Mononuclear cell (primary cell): ENCODE results near the gene ATRNL1. TPM values are rescaled to one million over a fixed set of nuclear protein-coding genes. Genes with fewer than 3 reads are reported as not detected.

ENCODE experiments used
- H3K27me3 ChIP-seq: 2 replicates; pipeline ENCODE4 v1.6.0; 2011; ENCODE audit warnings: low read length, control low read depth; ENCODE audit not compliant: insufficient read depth
- H3K4me1 ChIP-seq: 2 replicates; pipeline ENCODE4 v1.5.1; 2011; ENCODE audit warnings: mild to moderate bottlenecking, low read length, control low read depth; ENCODE audit not compliant: insufficient read depth
- H3K4me3 ChIP-seq: 2 replicates; pipeline ENCODE4 v1.5.1; 2011; ENCODE audit warnings: mild to moderate bottlenecking, low read length, moderate library complexity
- H3K9me3 ChIP-seq: 2 replicates; pipeline ENCODE4 v1.5.1; 2011; ENCODE audit warnings: low read depth, mild to moderate bottlenecking, control low read depth, low read length
- total RNA-seq: library from RNA; depleted of rRNA; stranded (reverse); fragments of >200 nt; gene quantifications from one replicate; pipeline ENCODE4 v1.2.3, GENCODE V29; 2012

The ATRNL1 gene
- total RNA-seq, 1 donor, result 0.21 TPM

- no peaks in the 10 kb centered on the region for H3K9me3 ChIP-seq
- H3K4me3 ChIP-seq, result no peak overlapping the region
- no peaks in the 10 kb centered on the region for H3K27me3 ChIP-seq
- H3K4me1 ChIP-seq, result no peaks in the 10 kb centered on the region
Measured at GRCh38 chr10:115850666-115851065, 757.5 kb downstream of the ATRNL1 start.

- Histone ChIP-seq H3K27me3 (no peaks in the 10 kb centered on the region), H3K4me3 (no peak overlapping the region), H3K4me1 (no peaks in the 10 kb centered on the region), H3K9me3 (no peaks in the 10 kb centered on the region)
Measured at GRCh38 chr10:115851695-115852094, 758.5 kb downstream of the ATRNL1 start.

DNA sequence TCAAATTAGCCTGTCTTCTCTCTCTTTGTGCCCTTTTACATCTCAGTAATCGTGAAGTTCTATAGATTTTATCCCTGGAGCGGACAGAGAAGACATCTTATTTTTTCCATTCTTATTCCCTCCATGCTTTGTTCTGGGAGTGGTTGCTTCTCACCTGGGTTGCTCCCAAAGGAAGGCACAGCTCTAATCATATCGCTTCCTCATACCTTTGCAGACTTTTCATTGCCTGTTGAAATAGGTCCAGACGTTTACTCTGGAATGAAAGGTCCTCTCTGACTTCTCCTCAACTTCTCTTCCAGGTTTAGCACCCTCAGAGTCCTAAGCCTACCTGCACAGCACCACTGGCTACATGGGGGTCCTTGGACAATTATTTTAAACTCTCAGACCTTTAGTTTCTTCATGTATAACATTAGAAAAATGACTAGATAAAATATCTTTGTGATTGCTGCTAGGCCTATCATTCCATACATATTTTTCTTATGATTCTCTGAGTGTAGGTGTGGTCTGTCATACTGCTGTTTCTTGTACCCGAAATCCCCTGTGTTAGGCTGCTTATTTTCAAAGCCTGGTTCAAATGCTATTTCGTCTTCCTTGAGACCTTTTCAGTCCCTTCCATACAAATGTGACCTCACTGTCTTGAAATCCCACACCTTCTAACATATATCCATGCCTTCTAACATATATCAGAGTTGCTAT, 761.7 kb downstream of the ATRNL1 start:
- Histone ChIP-seq H3K4me3 (no peak overlapping the region), H3K9me3 (no peaks in the 10 kb centered on the region)

DNA sequence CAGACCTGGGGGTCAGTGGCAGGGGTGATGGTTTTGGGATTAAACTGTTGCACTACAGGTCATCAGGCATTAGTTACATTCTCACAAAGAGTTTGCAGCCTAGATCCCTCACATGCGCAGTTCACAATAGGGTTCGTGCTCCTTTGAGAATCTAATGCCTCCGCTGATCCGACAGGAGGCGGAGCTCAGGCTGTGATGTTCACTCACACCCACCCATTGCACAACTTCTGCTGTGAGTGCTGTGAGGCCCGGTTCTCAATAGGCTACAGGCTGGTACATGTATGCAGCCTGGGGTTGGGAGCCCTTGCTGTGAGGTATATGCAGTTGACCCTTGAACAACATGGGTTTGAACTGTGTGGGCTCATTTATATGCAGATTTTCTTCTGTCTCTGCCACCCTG, 763.4 kb downstream of the ATRNL1 start:
- Histone ChIP-seq H3K4me1 (no peaks in the 10 kb centered on the region), H3K9me3 (no peaks in the 10 kb centered on the region), H3K4me3 (no peak overlapping the region), H3K27me3 (no peaks in the 10 kb centered on the region)

More for the DNA sequence above, 761.7 kb downstream of the ATRNL1 start:
- no peaks in the 10 kb centered on the region for H3K27me3 ChIP-seq
- H3K4me1 ChIP-seq, result no peaks in the 10 kb centered on the region

GRCh38 chr10:115857856-115858255, 764.7 kb downstream of the ATRNL1 start:
- H3K4me3 ChIP-seq, result no peak overlapping the region
- H3K27me3 ChIP-seq, result no peaks in the 10 kb centered on the region
- H3K4me1 ChIP-seq, result no peaks in the 10 kb centered on the region
- H3K9me3 ChIP-seq, result no peaks in the 10 kb centered on the region

- Histone ChIP-seq H3K4me1 (no peaks in the 10 kb centered on the region), H3K4me3 (no peak overlapping the region), H3K27me3 (no peaks in the 10 kb centered on the region), H3K9me3 (no peaks in the 10 kb centered on the region)
Measured at GRCh38 chr10:115860182-115861107, 767.3 kb downstream of the ATRNL1 start.

DNA sequence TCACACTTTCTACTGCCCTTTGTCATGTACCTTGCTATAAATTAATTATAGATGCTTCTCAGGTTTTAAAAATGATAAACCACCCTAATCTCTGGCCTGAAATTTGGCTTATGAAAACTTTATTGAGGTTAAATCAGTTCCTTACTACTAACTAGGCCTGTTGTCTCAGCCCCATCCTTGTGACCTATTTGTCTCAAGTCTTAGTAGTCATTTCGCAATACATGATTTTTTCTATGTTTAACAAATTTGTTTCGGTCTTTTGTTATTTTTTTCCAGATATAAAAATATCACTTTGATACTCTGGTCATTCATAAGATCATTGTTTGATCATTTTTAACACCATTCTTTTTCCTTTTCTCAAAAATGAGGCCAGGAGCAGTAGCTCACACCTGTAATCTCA, 768.3 kb downstream of the ATRNL1 start:
- H3K4me1 ChIP-seq, result no peaks in the 10 kb centered on the region

DNA sequence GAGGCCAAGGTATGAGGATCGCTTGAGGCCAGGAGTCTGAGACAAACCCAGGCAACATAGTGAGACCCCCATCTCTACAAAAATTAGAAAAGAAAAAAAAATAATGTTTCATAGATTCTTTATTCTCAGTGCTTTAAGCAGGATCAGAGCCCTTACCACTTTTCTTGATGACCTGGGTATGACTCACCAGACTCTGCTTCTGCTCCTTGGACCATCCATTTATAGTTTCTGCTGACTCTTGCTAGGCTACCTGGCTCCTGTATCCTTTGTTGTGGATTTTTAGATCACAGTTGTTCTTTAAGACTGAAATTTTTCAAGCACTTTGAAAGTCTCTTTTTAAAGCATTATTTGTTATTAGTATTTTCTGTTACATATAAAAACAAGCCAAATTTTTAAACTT, 768.7 kb downstream of the ATRNL1 start:
- Histone ChIP-seq H3K27me3 (no peaks in the 10 kb centered on the region), H3K9me3 (no peaks in the 10 kb centered on the region), H3K4me3 (no peak overlapping the region), H3K4me1 (no peaks in the 10 kb centered on the region)

More for the DNA sequence above, 768.3 kb downstream of the ATRNL1 start:
- Histone ChIP-seq H3K4me3 (no peak overlapping the region), H3K27me3 (no peaks in the 10 kb centered on the region), H3K9me3 (no peaks in the 10 kb centered on the region)

DNA sequence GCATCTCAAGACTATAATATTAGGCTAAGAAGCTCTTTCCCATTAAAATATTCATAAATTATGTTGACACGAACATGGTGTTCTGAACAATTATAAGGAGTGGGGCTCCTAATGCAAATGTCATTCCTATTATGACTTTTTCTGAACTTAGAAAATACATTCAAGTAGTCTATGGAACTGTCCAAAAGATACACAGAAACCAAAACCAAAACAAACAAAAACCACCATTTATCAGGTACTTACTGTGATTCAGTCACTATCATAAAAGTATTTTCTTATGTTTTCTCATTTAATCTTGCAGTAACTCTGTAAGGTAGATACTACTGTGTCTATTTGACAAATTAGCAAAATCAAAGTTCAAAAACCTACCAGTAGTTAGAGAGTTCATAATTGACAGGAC, 773.0 kb downstream of the ATRNL1 start:
- Histone ChIP-seq H3K9me3 (no peaks in the 10 kb centered on the region), H3K4me1 (no peaks in the 10 kb centered on the region), H3K27me3 (no peaks in the 10 kb centered on the region), H3K4me3 (no peak overlapping the region)

- Histone ChIP-seq H3K27me3 (no peaks in the 10 kb centered on the region), H3K4me3 (no peak overlapping the region), H3K9me3 (no peaks in the 10 kb centered on the region), H3K4me1 (no peaks in the 10 kb centered on the region)
Measured at GRCh38 chr10:115866691-115867090, 773.5 kb downstream of the ATRNL1 start.

- Histone ChIP-seq H3K4me1 (no peaks in the 10 kb centered on the region), H3K27me3 (no peaks in the 10 kb centered on the region), H3K4me3 (no peak overlapping the region), H3K9me3 (no peaks in the 10 kb centered on the region)
Measured at GRCh38 chr10:115867305-115867704, 774.1 kb downstream of the ATRNL1 start.

GRCh38 chr10:115871855-115872254, 778.7 kb downstream of the ATRNL1 start:
- Histone ChIP-seq H3K4me3 (no peak overlapping the region), H3K9me3 (no peaks in the 10 kb centered on the region)

DNA sequence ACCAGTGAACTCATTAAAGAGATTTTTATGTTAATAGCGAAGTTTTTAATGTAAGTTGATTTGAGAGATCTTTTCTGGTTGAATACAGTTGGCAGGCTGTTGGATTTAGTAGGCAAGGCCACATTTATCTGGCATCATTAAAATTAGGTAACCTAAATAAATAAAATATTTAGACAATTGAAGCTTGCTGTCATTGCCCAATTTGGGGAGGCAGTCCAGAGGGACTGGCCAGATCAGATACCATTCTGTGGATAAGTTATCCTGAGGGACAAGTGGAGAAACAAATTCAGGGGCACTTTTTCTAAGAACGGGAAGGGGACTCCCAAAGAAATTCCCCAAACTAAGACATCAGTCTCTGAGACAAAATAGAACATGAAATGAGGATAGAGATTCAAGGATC, 782.0 kb downstream of the ATRNL1 start:
- Histone ChIP-seq H3K9me3 (no peaks in the 10 kb centered on the region), H3K4me3 (no peak overlapping the region), H3K27me3 (no peaks in the 10 kb centered on the region), H3K4me1 (no peaks in the 10 kb centered on the region)

More at GRCh38 chr10:115871855-115872254, 778.7 kb downstream of the ATRNL1 start:
- no peaks in the 10 kb centered on the region for H3K27me3 ChIP-seq
- no peaks in the 10 kb centered on the region for H3K4me1 ChIP-seq

DNA sequence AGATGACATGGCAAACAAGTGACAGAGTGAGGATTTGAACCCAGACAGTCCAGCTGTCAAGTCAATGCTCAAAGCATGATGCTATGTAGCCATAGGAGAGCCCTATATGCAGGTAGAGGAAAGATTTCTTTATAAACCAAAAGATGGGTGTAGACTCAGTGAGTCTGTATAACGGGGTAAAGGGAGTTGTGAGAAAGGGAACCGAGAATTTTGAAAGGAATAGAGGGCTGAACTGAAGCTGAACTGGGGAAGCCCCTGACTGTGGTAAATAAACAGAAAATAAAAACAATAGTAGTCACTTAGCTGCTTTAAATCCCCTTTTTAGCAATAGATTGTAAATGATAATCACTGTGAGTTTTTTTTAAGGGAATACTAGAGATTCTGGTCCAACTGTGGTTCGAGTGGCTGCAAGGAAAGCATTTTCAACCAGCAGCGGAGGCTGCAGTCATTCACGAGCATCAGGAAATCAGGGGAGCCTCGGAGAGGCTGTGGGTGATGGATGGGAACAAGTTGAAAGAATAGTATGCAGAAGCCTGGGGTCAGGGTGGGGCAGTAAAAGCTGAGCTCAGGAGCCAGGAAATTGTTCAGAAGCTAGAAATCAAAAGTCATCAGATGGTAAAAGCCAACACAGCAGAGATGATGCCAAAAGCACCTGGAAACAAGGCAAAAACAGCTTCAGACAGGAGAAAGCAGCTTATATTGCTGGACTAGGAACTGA, 786.4 kb downstream of the ATRNL1 start:
- Histone ChIP-seq H3K9me3 (no peaks in the 10 kb centered on the region), H3K4me1 (no peaks in the 10 kb centered on the region), H3K4me3 (no peak overlapping the region), H3K27me3 (no peaks in the 10 kb centered on the region)

DNA sequence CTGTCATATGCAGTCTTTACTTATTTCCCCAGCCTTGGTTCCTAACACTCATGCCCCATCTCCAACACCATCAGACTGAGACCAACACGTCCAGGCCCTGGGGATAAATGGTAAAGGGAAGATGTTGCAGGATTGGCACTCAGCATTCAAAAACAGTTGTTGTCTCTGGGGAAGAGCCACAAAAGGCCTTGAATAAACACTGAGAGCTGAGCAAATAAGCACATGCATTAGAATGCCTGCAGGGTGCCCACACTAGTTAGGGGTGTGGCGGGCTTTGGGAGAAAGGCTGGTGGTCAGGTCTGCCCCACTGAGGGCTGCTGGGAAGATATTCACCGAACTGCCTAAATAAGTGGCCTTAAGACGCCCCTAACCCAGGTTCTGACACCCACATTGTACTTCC, 788.9 kb downstream of the ATRNL1 start:
- Histone ChIP-seq H3K4me1 (no peaks in the 10 kb centered on the region), H3K4me3 (no peak overlapping the region), H3K9me3 (no peaks in the 10 kb centered on the region), H3K27me3 (no peaks in the 10 kb centered on the region)
